ENCODE measurements around the gene PRX. TPM values are rescaled to one million over a fixed set of nuclear protein-coding genes. Genes with fewer than 3 reads are reported as not detected.
A peak's percentile ranks its signal among the peaks of the same experiment; 100 is the strongest.
"Not testable (repeated sequence)": the region's sequence is repeated elsewhere in the genome, so short reads cannot be mapped to it uniquely, and the experiment has no call there.

Gene PRX
- total and polyA plus RNA-seq, 8 donors = 1.4 to 3.7 (median 2.6) TPM

DNA sequence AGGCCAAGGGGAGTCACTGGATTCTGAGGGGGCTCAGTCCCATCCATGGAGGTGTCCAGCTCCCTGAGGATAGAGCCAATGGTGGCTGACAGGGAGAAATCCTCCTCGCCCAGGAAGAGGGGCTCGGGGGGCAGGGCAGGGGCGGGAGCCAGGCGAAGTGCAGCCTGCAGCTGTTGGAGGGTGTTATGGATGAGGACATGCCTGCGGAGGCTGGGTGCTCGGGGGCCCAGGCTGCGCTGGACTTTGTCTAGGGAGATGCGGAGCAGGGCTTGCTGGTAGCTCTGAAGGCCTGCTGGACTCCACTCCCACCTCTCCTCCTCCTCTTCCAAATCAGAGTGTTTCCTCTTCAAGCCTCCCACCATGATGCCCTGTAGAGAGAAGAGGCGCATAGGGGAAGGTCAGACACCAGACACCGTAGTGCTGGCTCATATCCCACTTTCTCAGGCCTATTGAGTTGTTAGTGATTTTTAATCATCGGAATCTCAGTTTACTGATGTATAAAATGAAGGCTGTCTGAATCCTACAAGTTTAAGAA lies 28.6 kb upstream of the PRX start:
- FAIRE-seq = no peak
- Histone ChIP-seq H3K9me3 (no peaks in the 10 kb centered on the region), H3K4me1 (peaks cover 0 to 11% (median 0%) of the 10 kb centered on the region in 3 donors), H3K27me3 (no peaks in the 10 kb centered on the region), H3K27ac (no peak overlapping the region), H3K36me3 (peaks cover 0 to 11% (median 5%) of the 10 kb centered on the region in 3 donors), H3K4me3 (no peak overlapping the region)
- no peak for ATAC-seq
- intact Hi-C loops (cut with DNase I) = no loop called here
- WGBS, 2 donors = 81 to 87% methylated on average over 10 to 11 of the region's 11 CpGs
- TF ChIP-seq CTCF (IDR thresholded peaks at IDR 0.05) = no peak
- peak in 1 of 6 donors; percentile 66 for DNase-seq

GRCh38 chr19:40438284-40438683 lies 25.1 kb upstream of the PRX start:
- 93 to 96% methylated on average over 3 of the region's 3 CpGs for WGBS, 2 donors
- intact Hi-C loops (cut with DNase I) = no loop called here
- peaks cover 0 to 11% (median 5%) of the 10 kb centered on the region in 3 donors for H3K36me3 ChIP-seq
- H3K4me3 ChIP-seq = no peak overlapping the region
- DNase-seq = no peak
- H3K9me3 ChIP-seq = no peaks in the 10 kb centered on the region
- H3K4me1 ChIP-seq = peaks cover 0 to 14% (median under 1%) of the 10 kb centered on the region in 3 donors
- no peak overlapping the region for H3K27ac ChIP-seq
- TF ChIP-seq CTCF (IDR thresholded peaks at IDR 0.05) = no peak
- ATAC-seq = no peak
- no peaks in the 10 kb centered on the region for H3K27me3 ChIP-seq
- FAIRE-seq = no peak

- Histone ChIP-seq H3K36me3 (no peaks in the 10 kb centered on the region), H3K27me3 (no peaks in the 10 kb centered on the region), H3K4me1 (peaks cover 0 to 12% (median 8%) of the 10 kb centered on the region in 3 donors), H3K9me3 (no peaks in the 10 kb centered on the region), H3K4me3 (peak overlapping the region in 3 of 4 donors; percentile 7 to 37 (median 32)), H3K27ac (peak overlapping the region; percentile 78 to 89 (median 86))
- no peak for FAIRE-seq
- peak; percentile 84 to 95 (median 90) for DNase-seq
- intact Hi-C loops (cut with DNase I) = no loop called here
- WGBS, 2 donors = 0 to 1% methylated on average over 33 to 50 of the region's 50 CpGs
- no peak for TF ChIP-seq CTCF (IDR thresholded peaks at IDR 0.05)
- peak; percentile 96 to 98 (median 96) for ATAC-seq
Observed at GRCh38 chr19:40433391-40434216, 20.4 kb upstream of the PRX start.

GRCh38 chr19:40432760-40433159 lies 19.6 kb upstream of the PRX start:
- WGBS, 2 donors = 48 to 54% methylated on average over 7 of the region's 7 CpGs
- ATAC-seq; H3K36me3 ChIP-seq; H3K9me3 ChIP-seq; H3K27me3 ChIP-seq; FAIRE-seq; DNase-seq; intact Hi-C loops (cut with DNase I): not testable (repeated sequence)
- Histone ChIP-seq H3K27ac (peak overlapping the region; percentile 78 to 89 (median 86)), H3K4me3 (peak overlapping the region in 3 of 4 donors; percentile 7 to 37 (median 32)), H3K4me1 (peaks cover 0 to 12% (median 8%) of the 10 kb centered on the region in 3 donors)

DNA sequence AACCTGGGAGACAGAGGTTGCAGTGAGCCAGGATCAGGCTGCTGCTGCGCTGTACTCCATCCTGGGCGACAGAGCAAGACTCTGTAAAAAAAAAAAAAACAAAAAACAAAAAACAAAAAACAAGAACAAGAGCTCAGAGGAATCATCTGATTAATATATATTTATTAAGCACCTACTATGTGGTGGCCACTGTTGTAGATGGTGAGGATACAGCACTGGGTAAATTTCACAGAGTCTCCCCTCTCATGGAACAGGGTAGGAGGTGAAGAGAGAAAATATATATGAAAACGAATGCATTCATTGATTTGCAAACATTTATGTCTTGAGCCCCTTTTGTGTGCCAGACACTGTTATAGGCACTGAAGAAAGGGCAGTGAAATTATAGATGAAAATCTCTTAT lies 18.5 kb upstream of the PRX start:
- no peak for TF ChIP-seq CTCF (IDR thresholded peaks at IDR 0.05)
- no peak overlapping the region for H3K27ac ChIP-seq

DNA sequence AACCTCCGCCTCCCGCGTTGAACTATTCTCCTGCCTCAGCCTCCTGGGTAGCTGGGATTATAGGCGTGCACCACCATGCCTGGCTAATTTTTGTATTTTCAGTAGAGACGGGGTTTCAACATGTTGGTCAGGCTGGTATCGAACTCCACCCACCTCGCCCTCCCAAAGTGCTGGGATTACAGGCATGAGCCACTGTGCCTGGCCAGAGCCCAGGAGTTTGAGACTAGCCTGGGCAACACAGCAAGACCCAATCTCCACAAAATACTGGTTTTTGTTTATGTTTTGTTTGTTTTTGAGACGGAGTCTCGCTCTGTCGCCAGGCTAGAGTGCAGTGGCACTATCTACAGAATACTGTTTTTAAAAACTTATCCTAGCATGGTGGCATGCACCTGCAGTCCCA lies 17.1 kb upstream of the PRX start:
- 88 to 96% methylated on average over 10 of the region's 10 CpGs for WGBS, 2 donors
- peaks cover 0 to 12% (median 8%) of the 10 kb centered on the region in 3 donors for H3K4me1 ChIP-seq
- H3K36me3 ChIP-seq; H3K9me3 ChIP-seq; H3K27ac ChIP-seq; H3K4me3 ChIP-seq; ATAC-seq; H3K27me3 ChIP-seq; FAIRE-seq; intact Hi-C loops (cut with DNase I); DNase-seq: not testable (repeated sequence)

More for the DNA sequence above, 18.5 kb upstream of the PRX start:
- H3K9me3 ChIP-seq = no peaks in the 10 kb centered on the region
- peaks cover 0 to 12% (median 8%) of the 10 kb centered on the region in 3 donors for H3K4me1 ChIP-seq
- WGBS, 2 donors = 78 to 81% methylated on average over 3 of the region's 3 CpGs
- no peak overlapping the region for H3K4me3 ChIP-seq
- FAIRE-seq = no peak
- DNase-seq = no peak
- intact Hi-C loops (cut with DNase I) = no loop called here
- ATAC-seq = no peak
- no peaks in the 10 kb centered on the region for H3K36me3 ChIP-seq
- H3K27me3 ChIP-seq = no peaks in the 10 kb centered on the region

GRCh38 chr19:40428197-40428596 lies 15.0 kb upstream of the PRX start:
- WGBS, 2 donors = 92 to 96% methylated on average over 7 of the region's 7 CpGs
- H3K27me3 ChIP-seq; DNase-seq; FAIRE-seq; ATAC-seq; H3K27ac ChIP-seq; H3K4me3 ChIP-seq; intact Hi-C loops (cut with DNase I); H3K9me3 ChIP-seq; H3K36me3 ChIP-seq: not testable (repeated sequence)
- H3K4me1 ChIP-seq = peaks cover 0 to 11% (median 7%) of the 10 kb centered on the region in 3 donors
